GM21381 (cell line): ENCODE measurements around the gene GRHL1.

Source experiments
- ATAC-seq: cut with Tn5 transposase; IDR thresholded peaks from one replicate; pipeline ENCODE4 v1.9.1; 2021; ENCODE audit warnings: mild to moderate bottlenecking, moderate library complexity; ENCODE audit not compliant: unreplicated experiment

The GRHL1 gene

GRCh38 chr2:9992427-9993187 lies 41.1 kb downstream of the GRHL1 start:
- no peak for ATAC-seq

GRCh38 chr2:9993488-9994165 lies 42.1 kb downstream of the GRHL1 start:
- ATAC-seq: no peak

- no peak for ATAC-seq
Observed at GRCh38 chr2:9994462-9994861, 43.0 kb downstream of the GRHL1 start.

GRCh38 chr2:9995059-9995458 lies 43.6 kb downstream of the GRHL1 start:
- no peak for ATAC-seq

- ATAC-seq: no peak
Observed at GRCh38 chr2:9996321-9996720, 44.8 kb downstream of the GRHL1 start.

GRCh38 chr2:9997936-9998335 lies 46.4 kb downstream of the GRHL1 start:
- no peak for ATAC-seq

GRCh38 chr2:9998916-9999654 lies 47.6 kb downstream of the GRHL1 start:
- no peak for ATAC-seq

- ATAC-seq: no peak
Observed at GRCh38 chr2:9999693-10000092, 48.2 kb downstream of the GRHL1 start.

GRCh38 chr2:10000541-10000940 lies 49.0 kb downstream of the GRHL1 start:
- no peak for ATAC-seq

- ATAC-seq: no peak
Observed at GRCh38 chr2:10001586-10001985, 50.1 kb downstream of the GRHL1 start.

GRCh38 chr2:10002109-10002508 lies 50.6 kb downstream of the GRHL1 start:
- no peak for ATAC-seq

- ATAC-seq: no peak
Observed at GRCh38 chr2:10002681-10003080, 51.2 kb downstream of the GRHL1 start.

GRCh38 chr2:10003206-10004125 lies 52.0 kb downstream of the GRHL1 start:
- no peak for ATAC-seq

GRCh38 chr2:10004401-10004800 lies 52.9 kb downstream of the GRHL1 start:
- ATAC-seq: no peak

GRCh38 chr2:10004836-10005235 lies 53.3 kb downstream of the GRHL1 start:
- ATAC-seq: no peak

GRCh38 chr2:10005461-10006235 lies 54.2 kb downstream of the GRHL1 start:
- ATAC-seq: no peak

GRCh38 chr2:10006236-10007161 lies 55.0 kb downstream of the GRHL1 start:
- no peak for ATAC-seq

GRCh38 chr2:10007435-10007834 lies 55.9 kb downstream of the GRHL1 start:
- ATAC-seq: no peak
